CD14-positive monocyte (primary cell): ENCODE data around the gene COQ6. TPM values are rescaled to one million over a fixed set of nuclear protein-coding genes. Genes with fewer than 3 reads are reported as not detected.

Experiments
- DNase-seq, 3 donors: peaks; one replicate each; pipeline ENCODE4 v3.0.0-alpha.2; 2011 to 2022
- H2AFZ ChIP-seq: 2 replicates; pipeline ENCODE4 v1.6.0; 2012; ENCODE audit warnings: mild to moderate bottlenecking, low read depth, low read length, inconsistent platforms; ENCODE audit not compliant: insufficient read depth, poor library complexity, severe bottlenecking
- H3K27ac ChIP-seq, 2 donors: 1 replicate in 1 of 2; 2 replicates in 1 of 2; pipeline ENCODE4 v1.5.1; 2012 to 2013; ENCODE audit warnings: low read length in 2 of 2, control low read depth in 1 of 2, inconsistent platforms in 1 of 2, low read depth in 1 of 2, mild to moderate bottlenecking in 1 of 2
- H3K27me3 ChIP-seq, 2 donors: one replicate each; pipeline versions ENCODE4 v1.6.0 to v1.6.1; 2011 to 2013; ENCODE audit warnings: low read length in 2 of 2; ENCODE audit not compliant: control insufficient read depth in 2 of 2, insufficient read depth in 2 of 2
- H3K36me3 ChIP-seq, 2 donors: replicated peaks in 1 of 2; 1 replicate in 1 of 2; 2 replicates in 1 of 2; pipeline versions ENCODE4 v1.5.1 to v1.6.1; 2012 to 2013; ENCODE audit warnings: low read length in 2 of 2, control low read depth in 1 of 2, inconsistent platforms in 1 of 2, mild to moderate bottlenecking in 1 of 2; ENCODE audit not compliant: insufficient read depth in 2 of 2, control insufficient read depth in 1 of 2
- H3K4me1 ChIP-seq, 2 donors: 1 replicate in 1 of 2; 2 replicates in 1 of 2; pipeline versions ENCODE4 v1.5.1 to v1.6.1; 2012 to 2013; ENCODE audit warnings: low read length in 2 of 2, control low read depth in 1 of 2, inconsistent platforms in 1 of 2, mild to moderate bottlenecking in 1 of 2, moderate library complexity in 1 of 2; ENCODE audit not compliant: insufficient read depth in 2 of 2, control insufficient read depth in 1 of 2
- H3K4me2 ChIP-seq: replicated peaks from 2 replicates; pipeline ENCODE3; 2012; ENCODE audit warnings: low read length, moderate library complexity, mild to moderate bottlenecking; ENCODE audit not compliant: poor library complexity, severe bottlenecking; ENCODE audit errors: extremely low read depth
- H3K4me3 ChIP-seq, 3 experiments: fragments of 200-600 bp in 1 of 3; sonication (generic) in 1 of 3; replicated peaks in 1 of 3; 1 replicate in 2 of 3; 2 replicates in 1 of 3; pipeline ENCODE4 v1.5.1; 2011 to 2013; ENCODE audit warnings: low read length in 3 of 3, mild to moderate bottlenecking in 3 of 3, control low read depth in 2 of 3, low read depth in 2 of 3, inconsistent platforms in 1 of 3, moderate library complexity in 1 of 3
- H3K79me2 ChIP-seq: 2 replicates; pipeline ENCODE4 v1.6.0; 2012; ENCODE audit warnings: mild to moderate bottlenecking, control low read depth, inconsistent platforms, low read length, moderate library complexity; ENCODE audit not compliant: insufficient read depth
- H3K9ac ChIP-seq: 2 replicates; pipeline ENCODE4 v1.6.0; 2017; ENCODE audit warnings: low read length, mild to moderate bottlenecking; ENCODE audit not compliant: insufficient read depth, poor library complexity, severe bottlenecking
- H3K9me3 ChIP-seq, 2 donors: replicated peaks in 1 of 2; 1 replicate in 1 of 2; 2 replicates in 1 of 2; pipeline versions ENCODE4 v1.5.1 to v1.6.1; 2012 to 2013; ENCODE audit warnings: low read length in 2 of 2, control low read depth in 1 of 2; ENCODE audit not compliant: control insufficient read depth in 1 of 2, insufficient read depth in 1 of 2
- H4K20me1 ChIP-seq: 2 replicates; pipeline ENCODE4 v1.6.0; 2012; ENCODE audit warnings: mild to moderate bottlenecking, low read length, control low read depth, moderate library complexity; ENCODE audit not compliant: insufficient read depth
- H3K27ac Mint-ChIP-seq, 7 donors: one replicate each; pipeline ENCODE4 v1.8.0; 2020; ENCODE audit warnings: mild to moderate bottlenecking in 7 of 7, mixed read lengths in 7 of 7, moderate library complexity in 6 of 7, inconsistent platforms in 2 of 7
- H3K27me3 Mint-ChIP-seq, 3 donors: one replicate each; pipeline ENCODE4 v1.8.0; 2021 to 2022; ENCODE audit warnings: low read depth in 3 of 3, mild to moderate bottlenecking in 3 of 3, mixed read lengths in 3 of 3, moderate library complexity in 3 of 3, inconsistent platforms in 1 of 3
- H3K36me3 Mint-ChIP-seq, 2 donors: one replicate each; pipeline ENCODE4 v1.8.0; 2020; ENCODE audit warnings: mixed read lengths in 2 of 2, inconsistent platforms in 1 of 2, mild to moderate bottlenecking in 1 of 2
- H3K4me1 Mint-ChIP-seq: one replicate; pipeline ENCODE4 v1.8.0; 2020; ENCODE audit warnings: mild to moderate bottlenecking, mixed read lengths
- H3K4me3 Mint-ChIP-seq, 2 donors: one replicate each; pipeline ENCODE4 v1.8.0; 2020; ENCODE audit warnings: mild to moderate bottlenecking in 2 of 2, mixed read lengths in 2 of 2, moderate library complexity in 1 of 2
- H3K9me3 Mint-ChIP-seq, 7 donors: one replicate each; pipeline ENCODE4 v1.8.0; 2020 to 2022; ENCODE audit warnings: mixed read lengths in 7 of 7, mild to moderate bottlenecking in 6 of 7, moderate library complexity in 6 of 7, inconsistent platforms in 2 of 7
- CTCF ChIP-seq: fragments of 200-600 bp; IDR thresholded peaks from one replicate; pipeline ENCODE4 v1.8.0; 2022; ENCODE audit warnings: antibody characterized with exemption, mild to moderate bottlenecking
- WGBS: methylation state at CpG from one replicate; pipeline ENCODE4 v1.1.5; 2013; ENCODE audit warnings: missing lambda C conversion rate; ENCODE audit not compliant: insufficient coverage; 5-methylcytosine and 5-hydroxymethylcytosine counted together
- intact Hi-C, 2 donors: fragments of 100-400 bp; cut with micrococcal nuclease; formaldehyde crosslinking; loops; one replicate each; pipeline versions ENCODE4 v1.15.0 to v1.15.1; 2023
- polyA plus RNA-seq, 3 donors: library from polyadenylated mRNA; depleted of rRNA in 1 of 3; unstranded in 2 of 3; stranded (reverse) in 1 of 3; fragments of 300-500 nt in 2 of 3; fragments of >200 nt in 1 of 3; fragmentation: Illumina TruSeq in 2 of 3; gene quantifications; 1 replicate in 2 of 3; 2 replicates in 1 of 3; pipeline ENCODE4 v1.2.3, GENCODE V29; 2012 to 2021
- small RNA-seq: library from RNA; depleted of rRNA; stranded (forward); fragments of <200 nt; gene quantifications from one replicate; pipeline ENCODE3, GENCODE V24; 2012; ENCODE audit warnings: low read depth; ENCODE audit not compliant: insufficient read length

The COQ6 gene
- polyA plus RNA-seq, 3 donors, result 14.1 to 21.1 (median 14.6) TPM

GRCh38 chr14:74008843-74009499 lies 58.9 kb downstream of the COQ6 start:
- intact Hi-C loops, result no loop called here
- Histone ChIP-seq H3K27ac (no peak overlapping the region), H3K27me3 (no peaks in the 10 kb centered on the region), H4K20me1 (no peaks in the 10 kb centered on the region), H3K4me2 (no peak overlapping the region), H3K79me2 (no peaks in the 10 kb centered on the region), H3K4me1 (no peaks in the 10 kb centered on the region), H3K36me3 (peaks cover 5 to 33% of the 10 kb centered on the region in 2 donors), H2AFZ (no peak overlapping the region), H3K9me3 (no peaks in the 10 kb centered on the region), H3K4me3 (no peak overlapping the region), H3K9ac (no peak overlapping the region)
- Mint-ChIP-seq H3K27me3 (no peaks in the 10 kb centered on the region), H3K4me1 (peaks cover 2% of the 10 kb centered on the region), H3K36me3 (peaks cover 25 to 31% of the 10 kb centered on the region in 2 donors), H3K9me3 (no peaks in the 10 kb centered on the region), H3K4me3 (no peak overlapping the region), H3K27ac (no peak overlapping the region)
- no peak for TF ChIP-seq CTCF
- WGBS, result no CpG with 5 or more reads among the region's 2 CpGs
- no peak for DNase-seq

Small RNA genes within 50 kb of the gene (small RNA-seq; reads per million reads assigned to genes)
- not detected for gene AC005480.2
- gene RF00019, result not detected

Other genes starting within 250 kb of the COQ6 start
- gene PNMA1, start 235.9 kb upstream of the COQ6 start, polyA plus RNA-seq, result 1 to 10 TPM; 2.4 to 6.4 (median 4.4) TPM
- gene PTGR2, start 98.5 kb upstream of the COQ6 start, polyA plus RNA-seq, result 1 to 10 TPM; 1.1 to 3.8 (median 1.1) TPM
- gene ZNF410, start 63.4 kb upstream of the COQ6 start, polyA plus RNA-seq, result 10 to 100 TPM; 20.4 to 53.3 (median 42.5) TPM
- 1 to 10 TPM in 2 of 3 donors, under 1 TPM in 1; 0.76 to 1.4 (median 1.4) TPM for gene FAM161B, start 208 bp upstream of the COQ6 start, polyA plus RNA-seq
- gene ENTPD5, start 69.0 kb downstream of the COQ6 start, polyA plus RNA-seq, result 1 to 10 TPM; 2.3 to 4.3 (median 2.7) TPM
- gene BBOF1, start 69.0 kb downstream of the COQ6 start, polyA plus RNA-seq, result under 1 TPM in 2 of 3 donors, not detected in 1; 0.01 to 0.94 TPM
- 10 to 100 TPM in 1 of 3 donors, 1 to 10 TPM in 2; 2.5 to 15.1 (median 8.8) TPM for gene ALDH6A1, start 134.2 kb downstream of the COQ6 start, polyA plus RNA-seq
- 1 to 10 TPM; 2.9 to 7.2 (median 4.8) TPM for gene LIN52, start 134.7 kb downstream of the COQ6 start, polyA plus RNA-seq